ENCODE measurements around the gene PARVB.

DNA sequence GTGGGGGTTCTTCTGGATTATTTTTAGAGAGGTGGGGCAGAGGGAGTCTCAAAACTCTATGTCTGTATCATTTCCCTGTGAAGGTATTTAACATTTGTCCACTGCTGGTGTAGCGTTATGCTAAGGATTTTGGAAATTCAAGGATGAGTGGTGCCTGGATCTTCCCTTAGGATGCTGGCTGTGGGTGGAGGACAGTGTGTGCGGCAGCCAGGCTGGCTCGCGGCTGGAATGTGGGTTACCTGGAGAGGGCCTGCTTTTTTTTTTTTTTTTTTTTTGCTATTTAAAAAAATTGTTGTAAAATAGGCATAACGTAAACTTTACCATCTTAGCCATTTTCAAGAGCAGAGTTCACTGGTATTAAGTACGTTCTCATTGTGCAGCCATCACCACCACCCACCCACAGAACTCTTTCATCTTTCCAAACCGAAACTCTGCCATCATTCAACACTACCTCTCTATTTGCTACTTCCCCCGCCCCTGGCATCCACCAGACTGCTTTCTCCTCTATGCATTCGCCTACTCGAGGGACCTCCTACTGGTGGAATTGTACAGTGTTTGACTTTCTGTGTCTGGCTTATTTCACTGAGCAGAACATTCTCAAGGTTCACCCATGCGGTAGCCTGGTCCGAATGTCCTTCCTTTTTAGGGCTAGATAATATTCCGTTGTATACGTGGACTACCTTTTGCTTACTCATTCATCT, 67.1 kb downstream of the PARVB start:
- no peak for TF ChIP-seq POLR2A (IDR thresholded peaks at IDR 0.05)
- TF ChIP-seq CTCF (IDR thresholded peaks at IDR 0.05) = no peak
